Measurements from ENCODE around the gene SIPA1L3. TPM values are rescaled to one million over a fixed set of nuclear protein-coding genes. Genes with fewer than 3 reads are reported as not detected.
A peak's percentile ranks its signal among the peaks of the same experiment; 100 is the strongest.

Gene SIPA1L3
- total and polyA plus RNA-seq, 10 of the 15 experiments (the other 5 are each of a cell fraction or from before 2014, with no cell fraction given): 0.24 to 66.2 (median 19.1) TPM

GRCh38 chr19:38149661-38150061 lies 242.7 kb downstream of the SIPA1L3 start:
- POLR2A ChIA-PET: no interaction called here
- no peak overlapping the region for H3K4me2 ChIP-seq (ENCODE audit: control insufficient read depth, insufficient read depth)
- H3K36me3 ChIP-seq (ENCODE audit: control insufficient read depth in 2 of 2, insufficient read depth in 2 of 2, low read length in 1 of 2): peaks cover 16 to 41% of the 10 kb centered on the region in 2 experiments
- in situ Hi-C loops (cut with MboI): no loop called here
- RAD21 ChIA-PET (ENCODE audit: unreplicated experiment): interaction anchor here (1.6 kb wide), 1 partner anchor 247 kb away, joined by 4 read pairs; no protein-coding TSS in a partner anchor
- DNase-seq (ENCODE audit: low read depth, low spot score): no peak
- no peak overlapping the region for H2AFZ ChIP-seq (ENCODE audit: control insufficient read depth, low read depth, low read length)
- BruUV-seq (replicated peaks): no TSS peak
- intact Hi-C loops (cut with micrococcal nuclease; ENCODE audit: unreplicated experiment): no loop called here
- no peaks in the 10 kb centered on the region for H3K27me3 ChIP-seq (replicated peaks in 1 of 2; ENCODE audit: control insufficient read depth in 2 of 2, insufficient read depth in 2 of 2, low read length in 1 of 2)
- H3K4me1 ChIP-seq (ENCODE audit: control insufficient read depth, insufficient read depth, low read length): no peaks in the 10 kb centered on the region
- H3K9ac ChIP-seq (ENCODE audit: control insufficient read depth, insufficient read depth, low read length): no peak overlapping the region
- SMC1A ChIA-PET (ENCODE audit: uncharacterized antibody, unreplicated experiment): no interaction called here
- ATAC-seq: no peak
- TF ChIP-seq NFYB (IDR thresholded peaks at IDR 0.05; ENCODE audit: insufficient read depth, low read depth, low read length) (peak; percentile 70), IRF4 (IDR thresholded peaks at IDR 0.05; ENCODE audit: low read depth, low read length) (no peak), JUND (IDR thresholded peaks at IDR 0.05; ENCODE audit: low read depth, low read length) (no peak), SMARCA5 (IDR thresholded peaks at IDR 0.05) (no peak), IRF5 (IDR thresholded peaks at IDR 0.05; ENCODE audit: borderline replicate concordance) (no peak), DPF2 (IDR thresholded peaks at IDR 0.05) (no peak), CUX1 (IDR thresholded peaks at IDR 0.05; ENCODE audit: insufficient replicate concordance, low read depth, low read length) (no peak)
- no peaks in the 10 kb centered on the region for H3K79me2 ChIP-seq (ENCODE audit: control insufficient read depth, insufficient read depth, low read length)
- CTCF ChIA-PET: interaction anchor here (0.5 to 3.0 kb wide), 2 partner anchors 104 to 247 kb away, joined by 3 to 11 read pairs; no protein-coding TSS in a partner anchor
- no peaks in the 10 kb centered on the region for H3K9me3 ChIP-seq (replicated peaks; ENCODE audit: control insufficient read depth, insufficient read depth, low read length)
- no peaks in the 10 kb centered on the region for H4K20me1 ChIP-seq (ENCODE audit: control insufficient read depth, insufficient read depth)
- 85% methylated on average over 6 of the region's 6 CpGs for WGBS (ENCODE audit: insufficient coverage, insufficient replicate concordance, low lambda C conversion rate, missing lambda C conversion rate)
- no peak overlapping the region for H3K4me3 ChIP-seq
- FAIRE-seq: no peak
- no peak overlapping the region for H3K27ac ChIP-seq (ENCODE audit: control insufficient read depth, insufficient read depth)

All from GM12878 (cell line).